MM.1S (cell line): ENCODE results near the gene HPGDS.

Source experiments
- DNase-seq: peaks from one replicate; pipeline ENCODE4 v3.0.0-alpha.2; 2015
- H2AFZ ChIP-seq: fragments of 300-600 bp; sonication (generic); 2 replicates; pipeline ENCODE4 v1.6.0; 2016; ENCODE audit warnings: antibody characterized with exemption, low read length
- H3F3A ChIP-seq: fragments of 300-600 bp; sonication (generic); 2 replicates; pipeline ENCODE4 v1.6.1; 2016; ENCODE audit warnings: mild to moderate bottlenecking, antibody characterized with exemption, low read length, moderate library complexity, mixed read lengths; ENCODE audit not compliant: insufficient read depth
- H3K27ac ChIP-seq: fragments of 300-600 bp; sonication (generic); 2 replicates; pipeline ENCODE4 v1.5.1; 2016; ENCODE audit warnings: mild to moderate bottlenecking, low read length
- H3K27me3 ChIP-seq: fragments of 300-600 bp; sonication (generic); replicated peaks from 2 replicates; pipeline ENCODE4 v1.6.0; 2016; ENCODE audit warnings: low read length; ENCODE audit not compliant: insufficient read depth
- H3K36me3 ChIP-seq: fragments of 300-600 bp; sonication (generic); replicated peaks from 2 replicates; pipeline ENCODE4 v1.6.1; 2016; ENCODE audit warnings: mild to moderate bottlenecking, low read length, mixed read lengths; ENCODE audit not compliant: insufficient read depth
- H3K4me1 ChIP-seq: fragments of 300-600 bp; sonication (generic); 2 replicates; pipeline ENCODE4 v1.6.1; 2016; ENCODE audit warnings: low read length, mixed read lengths
- H3K4me2 ChIP-seq: fragments of 300-600 bp; sonication (generic); 2 replicates; pipeline ENCODE4 v1.6.0; 2016; ENCODE audit warnings: low read depth, low read length
- H3K4me3 ChIP-seq: fragments of 300-600 bp; sonication (generic); 2 replicates; pipeline ENCODE4 v1.5.1; 2016; ENCODE audit warnings: low read length, mixed read lengths
- H3K79me2 ChIP-seq: fragments of 300-600 bp; sonication (generic); 2 replicates; pipeline ENCODE4 v1.6.1; 2016; ENCODE audit warnings: mixed run types, low read length, mixed read lengths
- H3K9ac ChIP-seq: fragments of 300-600 bp; sonication (generic); 2 replicates; pipeline ENCODE4 v1.6.1; 2016; ENCODE audit warnings: low read length, mixed read lengths
- H3K9me2 ChIP-seq: fragments of 300-600 bp; sonication (generic); replicated peaks from 2 replicates; pipeline ENCODE4 v1.6.1; 2016; ENCODE audit warnings: mild to moderate bottlenecking, low read length, mixed read lengths; ENCODE audit not compliant: insufficient read depth
- H3K9me3 ChIP-seq: fragments of 300-600 bp; sonication (generic); replicated peaks from 2 replicates; pipeline ENCODE4 v1.6.1; 2016; ENCODE audit warnings: mild to moderate bottlenecking, low read length, mixed read lengths; ENCODE audit not compliant: insufficient read depth
- H4K20me1 ChIP-seq: fragments of 300-600 bp; sonication (generic); 2 replicates; pipeline ENCODE4 v1.6.1; 2016; ENCODE audit warnings: mild to moderate bottlenecking, low read length, moderate library complexity, mixed read lengths; ENCODE audit not compliant: insufficient read depth
- EZH2 ChIP-seq: fragments of 300-600 bp; sonication (generic); optimal IDR thresholded peaks from 2 replicates; pipeline ENCODE3; 2017; ENCODE audit warnings: low read depth, mild to moderate bottlenecking, antibody characterized with exemption, low read length, mixed read lengths
- EZH2phosphoT487 ChIP-seq: fragments of 300-600 bp; sonication (generic); IDR thresholded peaks from 2 replicates; pipeline ENCODE4 v1.6.1; 2018; ENCODE audit warnings: antibody characterized with exemption, low read length
- TF ChIP-seq, protein P1 (sequence below): fragments of 300-600 bp; sonication (generic); IDR thresholded peaks from 2 replicates; pipeline ENCODE4 v1.5.1; 2016; ENCODE audit warnings: antibody characterized with exemption, low read length, mixed read lengths

HPGDS gene

DNA sequence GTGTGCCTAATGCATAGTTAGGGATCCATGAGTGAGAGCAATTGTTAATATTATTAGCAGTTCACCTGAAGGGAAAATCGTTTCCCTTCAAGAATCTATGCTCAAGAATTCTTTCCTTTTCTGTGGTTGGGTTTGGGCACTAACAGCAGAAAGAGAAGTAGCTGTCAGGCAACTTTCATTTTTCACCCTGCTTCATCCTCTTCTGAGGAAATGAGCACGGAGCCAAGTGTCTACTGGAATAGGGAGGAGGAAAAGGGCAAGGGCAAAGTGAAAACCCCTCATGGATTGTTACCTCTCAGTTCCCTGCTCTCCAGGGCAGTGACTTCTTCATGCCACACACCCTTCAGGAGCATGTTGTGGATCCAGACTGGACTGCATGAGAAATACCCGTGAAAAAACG is 2.6 kb upstream of the HPGDS start:
- H3K4me3 ChIP-seq, result no peak overlapping the region
- DNase-seq, result no peak
- no peaks in the 10 kb centered on the region for H3K9me3 ChIP-seq
- H4K20me1 ChIP-seq, result no peaks in the 10 kb centered on the region
- no peak overlapping the region for H3K27ac ChIP-seq
- H3K4me2 ChIP-seq, result no peak overlapping the region
- TF ChIP-seq EZH2phosphoT487 (no peak), EZH2 (no peak)
- TF ChIP-seq, protein P1, sequence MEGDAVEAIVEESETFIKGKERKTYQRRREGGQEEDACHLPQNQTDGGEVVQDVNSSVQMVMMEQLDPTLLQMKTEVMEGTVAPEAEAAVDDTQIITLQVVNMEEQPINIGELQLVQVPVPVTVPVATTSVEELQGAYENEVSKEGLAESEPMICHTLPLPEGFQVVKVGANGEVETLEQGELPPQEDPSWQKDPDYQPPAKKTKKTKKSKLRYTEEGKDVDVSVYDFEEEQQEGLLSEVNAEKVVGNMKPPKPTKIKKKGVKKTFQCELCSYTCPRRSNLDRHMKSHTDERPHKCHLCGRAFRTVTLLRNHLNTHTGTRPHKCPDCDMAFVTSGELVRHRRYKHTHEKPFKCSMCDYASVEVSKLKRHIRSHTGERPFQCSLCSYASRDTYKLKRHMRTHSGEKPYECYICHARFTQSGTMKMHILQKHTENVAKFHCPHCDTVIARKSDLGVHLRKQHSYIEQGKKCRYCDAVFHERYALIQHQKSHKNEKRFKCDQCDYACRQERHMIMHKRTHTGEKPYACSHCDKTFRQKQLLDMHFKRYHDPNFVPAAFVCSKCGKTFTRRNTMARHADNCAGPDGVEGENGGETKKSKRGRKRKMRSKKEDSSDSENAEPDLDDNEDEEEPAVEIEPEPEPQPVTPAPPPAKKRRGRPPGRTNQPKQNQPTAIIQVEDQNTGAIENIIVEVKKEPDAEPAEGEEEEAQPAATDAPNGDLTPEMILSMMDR, result no peak
- H3K9ac ChIP-seq, result no peak overlapping the region
- H2AFZ ChIP-seq, result no peak overlapping the region
- no peaks in the 10 kb centered on the region for H3K9me2 ChIP-seq
- H3K79me2 ChIP-seq, result no peaks in the 10 kb centered on the region
- no peaks in the 10 kb centered on the region for H3K4me1 ChIP-seq
- no peaks in the 10 kb centered on the region for H3K27me3 ChIP-seq
- no peaks in the 10 kb centered on the region for H3K36me3 ChIP-seq
- H3F3A ChIP-seq, result no peaks in the 10 kb centered on the region

DNA sequence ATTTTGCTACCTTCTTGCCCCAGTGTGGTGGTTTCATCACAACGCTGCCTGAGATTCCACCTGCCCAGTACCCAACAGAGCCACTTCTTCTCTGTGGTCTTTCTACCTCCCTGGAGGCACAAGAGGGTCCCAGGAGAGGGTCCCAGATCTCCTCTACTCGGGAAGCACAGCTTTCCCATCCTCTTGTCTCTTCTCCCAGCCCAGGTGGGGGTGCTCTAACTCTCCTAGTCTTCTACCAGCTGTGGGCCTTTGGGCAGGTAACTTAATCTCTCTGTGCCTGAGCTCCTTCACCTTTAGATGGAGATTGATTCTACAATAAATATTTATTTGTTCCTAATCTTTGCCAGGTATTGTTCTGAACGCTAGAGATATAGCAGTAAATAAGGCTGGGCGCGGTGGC is 1.8 kb upstream of the HPGDS start:
- no peaks in the 10 kb centered on the region for H3K4me1 ChIP-seq
- H3K4me2 ChIP-seq, result no peak overlapping the region
- H3K27me3 ChIP-seq, result no peaks in the 10 kb centered on the region
- no peaks in the 10 kb centered on the region for H3K9me2 ChIP-seq
- H3K79me2 ChIP-seq, result no peaks in the 10 kb centered on the region
- no peak overlapping the region for H3K27ac ChIP-seq
- H4K20me1 ChIP-seq, result no peaks in the 10 kb centered on the region
- H3K9me3 ChIP-seq, result no peaks in the 10 kb centered on the region
- TF ChIP-seq EZH2 (no peak), EZH2phosphoT487 (no peak)
- TF ChIP-seq, protein P1, result no peak
- no peaks in the 10 kb centered on the region for H3F3A ChIP-seq
- H3K36me3 ChIP-seq, result no peaks in the 10 kb centered on the region
- no peak overlapping the region for H3K9ac ChIP-seq
- no peak overlapping the region for H2AFZ ChIP-seq
- no peak overlapping the region for H3K4me3 ChIP-seq
- no peak for DNase-seq

DNA sequence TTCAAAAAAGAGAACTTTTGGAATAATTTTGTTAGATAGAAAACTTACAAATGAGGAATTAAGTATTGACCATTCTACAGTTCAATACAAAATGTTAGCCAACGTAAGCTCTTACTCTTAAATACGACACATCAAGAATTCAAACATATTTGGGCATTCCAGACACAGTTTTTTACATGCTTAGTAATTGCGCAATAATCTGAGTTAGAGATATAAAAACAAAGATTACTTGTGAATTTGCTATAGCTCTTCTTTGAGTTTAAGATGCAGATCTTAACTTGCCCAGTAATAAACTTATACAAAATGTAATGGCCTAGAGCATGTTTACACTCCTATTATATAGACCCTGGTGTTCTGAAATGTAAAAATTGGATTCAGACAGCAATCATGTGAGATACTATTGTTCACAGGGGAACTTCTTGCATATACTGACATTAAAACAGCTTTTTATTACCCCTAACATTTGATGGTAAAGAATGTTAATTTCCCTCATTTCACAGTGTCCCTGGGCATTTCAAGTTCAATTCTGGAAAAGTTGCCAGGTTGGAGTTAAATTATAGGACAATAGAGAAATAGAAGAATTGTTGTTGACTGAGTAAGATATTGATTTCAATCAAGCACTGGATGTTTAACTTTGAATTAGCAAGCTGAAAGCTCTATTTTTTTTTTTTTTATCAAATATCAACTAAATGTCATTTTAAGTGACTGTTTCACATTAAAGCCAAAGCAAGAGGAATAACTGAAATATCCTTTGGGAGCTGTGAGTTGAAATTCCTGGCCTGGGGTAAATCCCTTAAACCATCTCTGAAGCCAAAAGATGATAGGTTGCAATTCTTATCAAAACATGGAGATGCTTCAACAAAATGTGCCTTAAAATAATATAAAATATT is 910 bp downstream of the HPGDS start:
- Histone ChIP-seq H3K9me3 (no peaks in the 10 kb centered on the region), H2AFZ (no peak overlapping the region), H3K4me2 (no peak overlapping the region), H3F3A (no peaks in the 10 kb centered on the region), H3K4me1 (no peaks in the 10 kb centered on the region), H3K36me3 (no peaks in the 10 kb centered on the region), H3K4me3 (no peak overlapping the region), H3K9me2 (no peaks in the 10 kb centered on the region), H3K9ac (no peak overlapping the region), H3K27ac (no peak overlapping the region), H3K79me2 (no peaks in the 10 kb centered on the region), H3K27me3 (no peaks in the 10 kb centered on the region), H4K20me1 (no peaks in the 10 kb centered on the region)
- TF ChIP-seq, protein P1, result no peak
- TF ChIP-seq EZH2 (no peak), EZH2phosphoT487 (no peak)
- no peak for DNase-seq
